Right cardiac atrium (tissue), 5 donors: Measurements from ENCODE around the gene EFHC1. TPM values are rescaled to one million over a fixed set of nuclear protein-coding genes. Genes with fewer than 3 reads are reported as not detected.

ENCODE experiments used
- ATAC-seq, 2 donors: fragments of 200-7000 bp; cut with Tn5 transposase; one replicate each; pipeline versions ENCODE4 v1.8.0 to v1.9.1; 2020; ENCODE audit warnings: moderate library complexity in 2 of 2, mild to moderate bottlenecking in 1 of 2
- DNase-seq, 3 donors: peaks; one replicate each; pipeline ENCODE4 v3.0.0-alpha.2; 2020
- H3K27ac ChIP-seq: one replicate; pipeline ENCODE4 v1.5.1; 2013; ENCODE audit warnings: mild to moderate bottlenecking, low read length, control low read depth, moderate library complexity
- H3K27me3 ChIP-seq: one replicate; pipeline ENCODE4 v1.6.1; 2013; ENCODE audit not compliant: control insufficient read depth, insufficient read depth
- H3K4me1 ChIP-seq: one replicate; pipeline ENCODE4 v1.6.1; 2013; ENCODE audit warnings: low read length; ENCODE audit not compliant: control insufficient read depth, insufficient read depth
- H3K4me3 ChIP-seq: one replicate; pipeline ENCODE4 v1.5.1; 2013; ENCODE audit warnings: low read length, control low read depth
- H3K9me3 ChIP-seq: one replicate; pipeline ENCODE4 v1.6.1; 2013; ENCODE audit warnings: low read length; ENCODE audit not compliant: control insufficient read depth
- WGBS: extraction: QIAGEN DNeasy Blood & Tissue Kit; methylation state at CpG from one replicate; pipeline ENCODE4 v1.1.7; 2013; 5-methylcytosine and 5-hydroxymethylcytosine counted together
- intact Hi-C, 4 donors: fragments of 100-400 bp; cut with DNase I; formaldehyde crosslinking; loops; one replicate each; pipeline versions ENCODE4 v1.11.0 to v1.14.0; 2022 to 2023
- polyA plus RNA-seq: library from polyadenylated mRNA; stranded (reverse); fragments of 200-250 nt; gene quantifications from one replicate; pipeline ENCODE4 v1.2.3, GENCODE V29; 2013
- total RNA-seq, 4 donors: library from RNA; stranded (reverse); fragmentation: NEBNext Ultra II Directional; extraction: Animal tissue kit (Norgen Biotek cat#: 25700); gene quantifications; one replicate each; pipeline ENCODE4 v1.2.1, GENCODE V29; 2021
- donor health status: healthy with polysubstance abuse.
- donor health status: DM: no; HTN: yes; CAD: no.
- donor health status: DM: no; HTN: no; CAD: no.
- donor health status: DM: no; HTN: yes; CAD: no; lungs with severe emphysema.
- donor health status: DM: yes; HTN: yes; CAD: no.

EFHC1 gene
- total and polyA plus RNA-seq, 5 donors = 4.9 to 10.5 (median 10.0) TPM

DNA sequence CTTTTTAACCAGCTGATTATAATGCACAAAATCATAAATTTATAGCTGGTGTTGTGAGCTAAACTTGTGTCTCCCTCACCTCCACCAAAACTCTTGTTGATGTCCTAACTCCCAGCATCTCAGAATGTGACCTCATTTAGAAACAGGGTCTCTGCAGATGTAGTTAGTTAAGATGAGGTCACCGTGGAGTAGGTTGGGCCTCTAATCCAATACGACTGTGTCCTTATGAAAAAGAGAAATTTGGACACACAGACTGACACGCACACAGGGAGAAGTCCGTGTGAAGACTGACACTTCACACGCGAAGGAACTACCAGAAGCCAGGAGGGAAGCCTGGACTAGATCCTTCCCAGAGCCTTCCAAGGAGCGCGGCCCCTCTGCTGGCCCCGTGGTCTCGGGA, 110.2 kb downstream of the EFHC1 start:
- no peak for ATAC-seq

DNA sequence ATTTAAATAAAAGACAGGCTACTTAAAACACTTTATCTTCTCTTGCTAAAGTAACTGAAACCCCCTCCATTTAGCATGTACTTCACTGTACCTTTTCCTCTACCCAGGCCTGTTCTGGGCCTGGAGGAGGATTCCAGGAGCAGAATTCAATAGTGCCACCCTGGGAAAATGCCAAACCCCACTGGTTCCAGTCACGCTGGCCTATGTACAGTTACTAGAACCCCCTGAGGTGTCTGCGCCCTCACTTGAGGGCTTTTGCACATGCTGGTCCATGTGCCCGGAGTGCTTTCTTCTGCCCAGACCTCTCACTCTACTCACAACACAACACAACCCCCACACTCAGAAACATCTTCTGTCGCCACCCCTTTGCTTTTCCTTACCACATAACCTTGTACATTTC, 111.3 kb downstream of the EFHC1 start:
- WGBS = 90% methylated on average over 4 of the region's 4 CpGs
- ATAC-seq (peak in 1 of 2 donors; percentile 22), DNase-seq (no peak)

More for the DNA sequence above, 110.2 kb downstream of the EFHC1 start:
- H3K27me3 ChIP-seq = no peaks in the 10 kb centered on the region
- H3K9me3 ChIP-seq = no peaks in the 10 kb centered on the region
- intact Hi-C loops = no loop called here
- H3K27ac ChIP-seq = no peak overlapping the region
- 95% methylated on average over 10 of the region's 10 CpGs for WGBS
- H3K4me1 ChIP-seq = peaks cover 4% of the 10 kb centered on the region
- DNase-seq = no peak
- no peak overlapping the region for H3K4me3 ChIP-seq

DNA sequence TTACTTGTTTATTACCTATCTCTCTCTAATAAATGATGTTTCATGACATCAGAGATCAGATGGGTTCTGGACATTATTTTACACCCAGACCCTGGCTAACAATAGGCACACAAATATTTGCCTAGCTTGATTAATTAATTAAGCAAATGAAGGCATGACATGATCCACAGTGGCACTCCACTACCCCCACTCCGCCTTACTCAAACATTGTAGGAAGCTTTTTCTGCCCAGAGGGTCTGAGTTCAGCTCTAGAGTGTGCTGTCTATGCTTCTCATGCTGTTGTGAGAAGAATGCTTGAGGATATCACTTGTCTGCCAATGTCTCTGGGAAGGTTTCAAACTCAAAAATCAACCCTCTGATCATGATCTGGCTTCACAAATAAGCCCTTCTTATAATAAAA, 111.7 kb downstream of the EFHC1 start:
- ATAC-seq = no peak
- Histone ChIP-seq H3K27me3 (no peaks in the 10 kb centered on the region), H3K9me3 (no peaks in the 10 kb centered on the region), H3K4me1 (peaks cover 4% of the 10 kb centered on the region), H3K27ac (no peak overlapping the region), H3K4me3 (no peak overlapping the region)
- intact Hi-C loops = no loop called here
- 100% methylated on average over 1 of the region's 1 CpG for WGBS
- no peak for DNase-seq

More for the DNA sequence above, 111.3 kb downstream of the EFHC1 start:
- no peak overlapping the region for H3K27ac ChIP-seq
- H3K27me3 ChIP-seq = no peaks in the 10 kb centered on the region
- no peak overlapping the region for H3K4me3 ChIP-seq
- H3K9me3 ChIP-seq = no peaks in the 10 kb centered on the region
- intact Hi-C loops = no loop called here
- peaks cover 4% of the 10 kb centered on the region for H3K4me1 ChIP-seq

DNA sequence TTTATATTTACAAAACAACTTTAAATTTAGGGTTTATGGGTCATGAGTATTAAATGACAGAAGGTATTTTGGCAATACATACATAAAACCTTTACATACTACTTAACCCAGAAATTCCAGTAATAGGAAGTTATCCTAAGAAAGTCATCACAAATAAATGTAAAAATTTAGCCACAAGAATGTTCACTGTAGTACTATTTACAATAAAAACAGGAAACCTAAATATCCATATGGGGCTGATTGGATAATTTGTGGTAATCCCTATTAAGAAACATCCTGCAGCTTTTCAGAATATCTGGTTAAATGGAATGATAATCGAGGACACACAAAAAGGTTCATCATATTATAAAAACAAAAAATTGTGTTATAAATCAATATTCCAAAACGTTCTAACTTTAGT, 112.3 kb downstream of the EFHC1 start:
- no peaks in the 10 kb centered on the region for H3K27me3 ChIP-seq
- intact Hi-C loops = no loop called here
- no peak overlapping the region for H3K4me3 ChIP-seq
- ATAC-seq (no peak), DNase-seq (no peak)
- WGBS = 90% methylated on average over 2 of the region's 2 CpGs
- H3K27ac ChIP-seq = no peak overlapping the region
- H3K4me1 ChIP-seq = peaks cover 6% of the 10 kb centered on the region
- no peaks in the 10 kb centered on the region for H3K9me3 ChIP-seq

DNA sequence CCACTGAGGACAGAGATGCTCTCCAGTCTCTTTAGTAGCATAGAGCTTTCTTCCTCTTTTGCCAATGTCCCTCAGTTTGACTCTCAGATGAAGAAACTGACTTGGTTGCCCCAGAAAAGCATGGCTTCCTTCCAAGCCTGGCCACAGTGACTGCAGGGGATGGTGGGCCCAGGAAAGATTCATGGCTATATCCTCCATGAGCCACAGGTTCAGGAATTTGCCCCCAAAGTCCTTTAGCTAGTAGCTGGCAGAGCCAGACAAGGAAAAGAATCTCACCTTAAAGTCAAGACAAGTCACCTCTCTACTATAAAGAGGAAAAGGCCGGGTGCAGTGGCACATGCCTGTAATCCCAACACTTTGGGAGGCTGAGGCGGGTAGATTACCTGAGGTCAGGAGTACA, 113.3 kb downstream of the EFHC1 start:
- ATAC-seq = no peak
- H3K27ac ChIP-seq = no peak overlapping the region
- no peaks in the 10 kb centered on the region for H3K27me3 ChIP-seq
- H3K4me3 ChIP-seq = no peak overlapping the region
- no peak for DNase-seq
- H3K4me1 ChIP-seq = peaks cover 13% of the 10 kb centered on the region
- intact Hi-C loops = no loop called here
- no peaks in the 10 kb centered on the region for H3K9me3 ChIP-seq
- WGBS = 90% methylated on average over 2 of the region's 2 CpGs

DNA sequence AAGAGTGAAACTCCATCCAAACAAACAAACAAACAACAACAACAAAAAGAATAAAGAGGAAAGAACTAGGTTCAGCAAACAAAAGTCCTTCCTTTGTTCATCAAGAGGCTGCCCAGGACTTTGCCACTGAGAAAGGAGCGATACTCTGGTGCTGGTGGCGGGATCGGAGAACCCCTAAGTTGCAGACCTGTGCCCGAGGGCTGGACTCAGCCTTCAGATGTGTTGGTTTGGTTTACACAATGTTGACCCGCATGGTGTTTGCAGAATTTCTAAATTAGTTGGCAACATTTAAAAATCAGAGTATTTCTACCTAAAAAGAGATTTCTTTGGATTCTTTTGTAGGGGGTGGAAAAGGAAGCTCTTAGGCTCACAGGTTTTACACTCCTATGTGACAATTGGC, 114.2 kb downstream of the EFHC1 start:
- no peak for DNase-seq
- no peaks in the 10 kb centered on the region for H3K27me3 ChIP-seq
- intact Hi-C loops = no loop called here
- no peak for ATAC-seq
- peaks cover 13% of the 10 kb centered on the region for H3K4me1 ChIP-seq
- WGBS = 98% methylated on average over 5 of the region's 5 CpGs
- no peak overlapping the region for H3K27ac ChIP-seq
- H3K9me3 ChIP-seq = no peaks in the 10 kb centered on the region
- H3K4me3 ChIP-seq = no peak overlapping the region

DNA sequence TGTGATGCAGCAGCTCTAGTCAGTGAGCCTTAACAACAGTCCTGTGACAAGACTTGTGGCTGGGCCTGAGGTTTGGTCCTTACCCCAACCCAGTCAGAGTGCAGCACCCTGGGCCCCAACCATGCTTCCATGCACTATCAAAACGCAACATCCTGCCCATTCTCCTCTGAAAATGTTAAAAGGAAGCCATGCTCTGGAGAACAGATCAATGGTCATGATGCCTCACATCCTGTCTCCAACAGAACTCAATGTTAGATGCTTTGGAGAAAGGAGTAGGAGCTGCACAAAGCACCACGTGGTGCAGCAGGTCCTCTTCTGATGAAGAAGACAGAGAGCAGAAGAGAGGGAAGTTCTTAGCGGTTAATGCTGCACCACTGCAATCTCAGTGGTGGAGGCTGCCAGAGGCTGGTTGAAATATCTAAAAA, 114.8 kb downstream of the EFHC1 start:
- no peak overlapping the region for H3K27ac ChIP-seq
- intact Hi-C loops = no loop called here
- H3K9me3 ChIP-seq = no peaks in the 10 kb centered on the region
- H3K4me1 ChIP-seq = peaks cover 15% of the 10 kb centered on the region
- H3K4me3 ChIP-seq = no peak overlapping the region
- 70% methylated on average over 3 of the region's 3 CpGs for WGBS
- no peak for DNase-seq
- no peaks in the 10 kb centered on the region for H3K27me3 ChIP-seq
- no peak for ATAC-seq

DNA sequence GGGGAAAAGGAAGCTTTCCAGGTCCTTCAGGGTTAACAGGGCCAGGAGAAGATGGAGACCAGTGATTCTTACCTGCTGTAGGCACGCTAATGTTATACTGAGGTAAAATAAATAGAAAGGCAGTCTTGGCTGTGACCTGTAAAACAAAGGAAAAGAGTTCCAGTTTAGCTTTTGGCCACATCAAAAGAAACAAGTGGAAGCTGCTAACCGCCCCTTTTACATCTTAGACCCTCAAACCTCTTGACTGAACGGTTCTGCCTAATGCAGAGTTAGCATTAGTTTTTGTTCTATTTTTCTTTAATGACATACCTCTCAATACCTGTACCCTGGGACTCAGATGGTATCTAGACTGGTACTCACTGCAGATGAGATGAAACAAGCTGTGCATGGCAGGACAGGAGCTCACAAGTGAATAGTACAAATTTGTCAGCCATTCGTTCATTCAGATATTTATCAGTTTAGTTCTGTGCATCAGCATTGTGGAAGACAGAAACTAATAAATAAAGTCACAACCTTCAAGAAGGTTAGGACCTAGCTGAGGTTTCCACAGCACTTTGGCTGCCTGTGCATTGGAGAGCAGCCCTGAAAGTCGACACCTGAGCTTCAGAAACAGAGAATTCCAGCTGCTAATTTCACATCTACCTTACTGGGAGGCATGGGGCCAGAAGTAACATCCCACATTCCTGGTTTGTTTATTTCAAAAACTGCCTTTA, 115.7 kb downstream of the EFHC1 start:
- Histone ChIP-seq H3K27ac (no peak overlapping the region), H3K4me3 (no peak overlapping the region), H3K9me3 (no peaks in the 10 kb centered on the region), H3K27me3 (no peaks in the 10 kb centered on the region), H3K4me1 (peaks cover 20% of the 10 kb centered on the region)
- ATAC-seq (no peak), DNase-seq (no peak)
- 86% methylated on average over 5 of the region's 5 CpGs for WGBS
- intact Hi-C loops = no loop called here

DNA sequence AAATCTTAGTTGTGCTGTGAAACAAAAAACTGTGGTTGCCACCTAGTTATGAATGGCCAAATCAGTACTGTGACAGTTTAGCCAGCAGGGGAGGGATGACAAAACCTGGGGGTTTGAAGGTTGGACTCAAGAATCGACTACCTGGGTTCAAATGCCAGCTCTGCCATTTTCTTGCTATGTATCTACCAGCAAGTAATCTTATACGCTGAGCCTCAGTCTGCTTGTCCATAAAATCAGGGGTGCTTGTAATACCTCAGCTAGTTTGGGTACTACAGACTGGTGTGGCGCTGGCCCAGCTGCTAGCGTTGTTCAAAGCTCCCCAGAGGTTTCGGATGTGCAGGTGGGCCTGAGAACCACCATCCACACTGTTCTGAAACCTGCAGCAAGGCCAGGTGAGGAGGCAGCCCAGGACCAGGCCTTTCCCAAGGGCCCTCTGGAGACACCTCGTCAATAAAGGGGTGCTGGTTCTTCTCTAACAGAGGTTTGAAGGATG, 116.3 kb downstream of the EFHC1 start:
- H3K27ac ChIP-seq = no peak overlapping the region
- DNase-seq (no peak), ATAC-seq (no peak)
- no peaks in the 10 kb centered on the region for H3K27me3 ChIP-seq
- intact Hi-C loops = no loop called here
- 95% methylated on average over 6 of the region's 6 CpGs for WGBS
- H3K4me1 ChIP-seq = peaks cover 23% of the 10 kb centered on the region
- no peaks in the 10 kb centered on the region for H3K9me3 ChIP-seq
- H3K4me3 ChIP-seq = no peak overlapping the region

DNA sequence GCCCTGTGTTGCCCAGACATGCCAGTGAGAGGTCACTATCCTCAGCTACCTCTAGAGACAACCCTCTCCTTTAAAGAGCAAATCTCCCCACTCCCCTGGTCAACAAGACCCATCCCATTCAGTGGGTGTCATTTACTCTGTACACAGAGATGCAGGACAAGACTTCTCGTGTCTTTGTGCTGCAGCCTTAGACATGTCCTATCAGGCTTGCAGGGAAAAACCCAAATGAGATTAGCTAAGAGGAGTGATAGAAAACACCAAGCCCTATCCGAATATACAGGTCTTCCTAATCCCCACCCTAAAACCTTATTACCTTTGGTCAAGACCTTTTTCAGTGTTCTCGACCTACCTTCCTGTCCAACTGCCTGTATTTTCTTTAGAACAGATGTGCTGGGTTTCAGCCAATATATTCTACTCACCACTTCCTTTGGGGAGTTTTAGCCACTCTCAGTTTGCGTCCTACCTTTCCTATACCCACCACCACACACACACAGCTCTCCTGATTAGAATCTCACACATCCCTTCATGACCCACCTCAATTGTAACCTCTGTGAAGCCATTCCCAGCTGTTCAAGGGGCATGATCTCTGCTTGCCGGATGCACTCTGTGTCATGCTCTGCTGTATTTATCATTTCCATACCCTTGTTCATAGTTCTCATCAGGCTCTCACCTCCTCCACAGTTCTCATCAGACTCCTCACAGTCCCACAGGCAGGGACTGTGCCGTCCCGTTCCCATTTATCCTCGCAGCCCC, 117.0 kb downstream of the EFHC1 start:
- H3K9me3 ChIP-seq = no peaks in the 10 kb centered on the region
- intact Hi-C loops = no loop called here
- 65% methylated on average over 8 of the region's 8 CpGs for WGBS
- peak in 1 of 2 donors; percentile 30 for ATAC-seq
- H3K4me3 ChIP-seq = no peak overlapping the region
- DNase-seq = no peak
- H3K27ac ChIP-seq = no peak overlapping the region
- H3K4me1 ChIP-seq = peaks cover 21% of the 10 kb centered on the region
- H3K27me3 ChIP-seq = no peaks in the 10 kb centered on the region

DNA sequence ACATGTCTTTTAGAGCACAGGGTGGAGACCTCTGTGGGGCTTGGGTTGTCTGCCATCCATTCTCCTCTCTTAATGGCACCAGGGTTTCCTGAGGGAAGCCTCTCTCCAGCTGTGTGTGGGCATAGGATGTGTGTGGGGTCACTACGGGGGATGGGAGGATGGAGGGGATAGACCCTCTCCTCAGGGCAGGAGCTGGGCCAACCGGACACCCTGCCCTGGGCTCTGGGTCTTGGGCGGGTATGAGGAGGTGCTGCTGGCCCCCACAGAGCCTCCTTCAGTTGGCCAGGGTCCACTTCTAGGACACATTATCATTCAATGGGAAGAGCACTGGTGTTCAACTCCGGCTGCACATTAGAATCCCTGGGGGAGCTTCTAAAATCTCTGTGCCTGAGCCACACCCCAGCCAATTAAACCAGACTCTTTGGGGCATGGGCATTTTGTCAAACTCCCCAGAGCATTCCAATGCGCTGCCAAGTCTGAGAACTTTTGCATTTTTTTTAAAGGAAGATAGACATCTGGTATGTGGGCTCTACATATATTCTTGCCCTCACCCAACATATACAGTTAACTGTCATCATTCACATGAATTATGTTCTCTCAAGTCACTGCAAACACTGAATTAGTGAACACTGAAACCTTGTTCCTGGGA, 118.2 kb downstream of the EFHC1 start:
- no peaks in the 10 kb centered on the region for H3K27me3 ChIP-seq
- no peak overlapping the region for H3K4me3 ChIP-seq
- intact Hi-C loops = no loop called here
- H3K9me3 ChIP-seq = no peaks in the 10 kb centered on the region
- DNase-seq = no peak
- H3K27ac ChIP-seq = no peak overlapping the region
- ATAC-seq = peak in 1 of 2 donors; percentile 24
- H3K4me1 ChIP-seq = peaks cover 21% of the 10 kb centered on the region
- WGBS = 88% methylated on average over 5 of the region's 5 CpGs
